H1 (cell line): ENCODE measurements around the gene SH3BP2. TPM values are rescaled to one million over a fixed set of nuclear protein-coding genes. Genes with fewer than 3 reads are reported as not detected.
A peak's percentile ranks its signal among the peaks of the same experiment; 100 is the strongest.

Experiments
- CREB1 ChIP-seq: IDR thresholded peaks from 2 replicates; pipeline ENCODE4 v1.6.1; 2012; ENCODE audit warnings: inconsistent platforms
- KDM1A ChIP-seq: fragments of 200-600, 300-600 bp; sonication (generic); IDR thresholded peaks from 2 replicates; pipeline ENCODE4 v1.7.1; 2016; ENCODE audit warnings: mild to moderate bottlenecking, low read length, borderline replicate concordance
- SAP30 ChIP-seq: fragments of 300-600 bp; sonication (generic); IDR thresholded peaks from 2 replicates; pipeline ENCODE4 v1.7.1; 2012; ENCODE audit warnings: low read length, moderate library complexity, mild to moderate bottlenecking, inconsistent platforms; ENCODE audit not compliant: insufficient read depth, insufficient replicate concordance
- SRF ChIP-seq: IDR thresholded peaks from 2 replicates; pipeline ENCODE4 v1.6.1; 2011; ENCODE audit warnings: mild to moderate bottlenecking, low read depth, low read length, moderate library complexity
- TAF1 ChIP-seq: IDR thresholded peaks from 2 replicates; pipeline ENCODE4 v1.6.1; 2011; ENCODE audit warnings: mild to moderate bottlenecking, low read depth, low read length
- polyA plus RNA-seq, 7 experiments: library from polyadenylated mRNA; depleted of rRNA in 3 of 7; stranded (reverse) in 5 of 7; unstranded in 2 of 7; fragments of >200 nt in 5 of 7; fragments of 200-250 nt in 2 of 7; gene quantifications; 1 replicate in 5 of 7; 2 replicates in 1 of 7; 4 replicates in 1 of 7; pipeline versions ENCODE4 v1.2.1 to v1.2.3, GENCODE V29; 2011 to 2013; ENCODE audit warnings: missing spikeins in 2 of 7, mixed read lengths in 2 of 7
- total RNA-seq: library from RNA; stranded (reverse); fragmentation: NEBNext Ultra II Directional; extraction: Animal tissue kit (Norgen Biotek cat#: 25700); gene quantifications from 2 replicates; pipeline ENCODE4 v1.2.1, GENCODE V29; 2021

Gene SH3BP2
- total and polyA plus RNA-seq, 2 of the 8 experiments (the other 6 are each of a cell fraction or from before 2014, with no cell fraction given), result 27.4 to 31.4 TPM

- TF ChIP-seq SRF, result no peak
- no peak for TF ChIP-seq SAP30
- TF ChIP-seq TAF1, result peak; percentile 49; the same call in 1 of the 2 replicates
- TF ChIP-seq KDM1A, result peak; percentile 16; the same call in 1 of the 2 replicates
- TF ChIP-seq CREB1, result peak; percentile 76
Measured at GRCh38 chr4:2817701-2818350, 24.9 kb downstream of the SH3BP2 start (continued).
